HG02588 (cell line): ENCODE results near the gene OSBP2.

Experiments used
- ATAC-seq: cut with Tn5 transposase; IDR thresholded peaks from one replicate; pipeline ENCODE4 v1.9.1; 2021; ENCODE audit warnings: mild to moderate bottlenecking, moderate library complexity; ENCODE audit not compliant: unreplicated experiment

Gene OSBP2

GRCh38 chr22:30953206-30953605, 258.5 kb downstream of the OSBP2 start:
- ATAC-seq, result no peak

GRCh38 chr22:30955153-30955552, 260.5 kb downstream of the OSBP2 start:
- no peak for ATAC-seq
